ENCODE data around the gene NUDCD3.

GRCh38 chr7:44384586-44385433, 105.6 kb downstream of the NUDCD3 start:
- TF ChIP-seq CTCF (IDR thresholded peaks at IDR 0.05) (no peak), EP300 (IDR thresholded peaks at IDR 0.05) (no peak)

Data from sigmoid colon (tissue), 4 donors.